WERI-Rb-1 (cell line): ENCODE data around the gene PSTPIP1.

Experiments used
- DNase-seq: peaks from one replicate; pipeline ENCODE4 v3.0.0-alpha.2; 2020
- H3K27ac ChIP-seq: fragments of 250-450 bp; sonication (Bioruptor Pico); 2 replicates; pipeline ENCODE4 v1.5.1; 2020; ENCODE audit warnings: mild to moderate bottlenecking, moderate library complexity
- H3K27me3 ChIP-seq: fragments of 250-450 bp; sonication (Bioruptor Pico); 2 replicates; pipeline ENCODE4 v1.5.1; 2021; ENCODE audit warnings: mild to moderate bottlenecking, low read depth, moderate library complexity; ENCODE audit not compliant: insufficient read depth, severe bottlenecking
- H3K36me3 ChIP-seq: fragments of 250-450 bp; sonication (Bioruptor Pico); 2 replicates; pipeline ENCODE4 v1.5.1; 2020; ENCODE audit warnings: mild to moderate bottlenecking, moderate library complexity
- H3K4me3 ChIP-seq: 2 replicates; pipeline ENCODE4 v1.5.1; 2011; ENCODE audit warnings: low read depth, mild to moderate bottlenecking, control low read depth, low read length
- H3K9me3 ChIP-seq: fragments of 250-450 bp; sonication (Bioruptor Pico); 2 replicates; pipeline ENCODE4 v1.5.1; 2021; ENCODE audit warnings: mild to moderate bottlenecking, moderate library complexity; ENCODE audit not compliant: severe bottlenecking
- CTCF ChIP-seq: IDR thresholded peaks from 2 replicates; pipeline ENCODE4 v1.5.1; 2011; ENCODE audit warnings: low read depth, mild to moderate bottlenecking, control low read depth, inconsistent platforms, low read length

Gene PSTPIP1

GRCh38 chr15:76987276-76987675, 7.7 kb upstream of the PSTPIP1 start:
- no peaks in the 10 kb centered on the region for H3K36me3 ChIP-seq
- H3K27me3 ChIP-seq, result no peaks in the 10 kb centered on the region
- no peak overlapping the region for H3K4me3 ChIP-seq
- no peak for TF ChIP-seq CTCF
- H3K27ac ChIP-seq, result no peak overlapping the region
- no peak for DNase-seq
- no peaks in the 10 kb centered on the region for H3K9me3 ChIP-seq

GRCh38 chr15:76987896-76988860, 6.7 kb upstream of the PSTPIP1 start:
- TF ChIP-seq CTCF, result no peak
- H3K4me3 ChIP-seq, result no peak overlapping the region
- no peak for DNase-seq
- no peaks in the 10 kb centered on the region for H3K36me3 ChIP-seq
- no peak overlapping the region for H3K27ac ChIP-seq
- no peaks in the 10 kb centered on the region for H3K9me3 ChIP-seq
- no peaks in the 10 kb centered on the region for H3K27me3 ChIP-seq

DNA sequence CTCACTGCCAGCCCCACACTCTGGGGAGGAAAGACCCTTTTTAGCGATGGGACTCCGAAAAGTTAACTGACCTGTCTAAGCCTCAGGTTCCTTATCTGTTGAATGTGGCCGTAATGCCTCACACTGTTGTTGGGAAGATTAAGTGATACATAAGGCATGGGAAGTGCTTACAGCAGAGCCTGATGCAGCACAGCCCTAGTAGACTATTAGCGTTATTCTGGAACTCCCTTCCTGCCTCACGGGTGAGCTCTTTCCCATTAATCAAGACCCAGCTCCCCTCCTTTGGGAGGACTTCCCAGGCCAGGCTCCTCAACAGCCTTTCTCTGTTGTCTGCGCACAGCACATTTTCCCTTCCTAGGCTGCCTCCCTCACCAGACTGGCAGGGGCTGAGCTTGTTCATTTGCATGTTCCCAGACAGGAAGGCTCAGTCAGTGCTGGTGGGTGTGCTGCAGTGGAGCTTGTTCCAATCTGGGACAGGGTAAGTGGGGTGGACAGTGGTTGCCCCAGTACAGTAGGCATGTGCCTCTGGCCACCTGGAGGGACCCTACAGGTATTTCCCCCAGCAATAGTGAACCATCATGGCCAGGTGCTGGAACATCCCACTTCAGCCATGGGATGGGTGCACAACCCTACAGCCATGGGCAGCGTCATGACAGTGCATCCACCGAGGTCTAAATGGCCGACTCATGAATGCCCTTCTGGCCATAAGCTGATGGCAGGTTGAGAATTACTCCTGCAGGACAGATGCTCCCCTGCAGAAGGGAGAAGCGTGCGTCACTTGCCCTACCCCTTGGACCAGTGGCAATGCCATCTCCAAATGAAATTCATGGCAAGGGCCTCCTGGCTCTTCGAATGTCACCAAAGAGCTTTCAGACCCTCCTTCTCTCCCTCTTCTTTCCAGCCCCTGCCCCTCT, 5.8 kb upstream of the PSTPIP1 start:
- H3K27ac ChIP-seq, result no peak overlapping the region
- no peak for DNase-seq
- H3K9me3 ChIP-seq, result no peaks in the 10 kb centered on the region
- H3K36me3 ChIP-seq, result no peaks in the 10 kb centered on the region
- H3K4me3 ChIP-seq, result no peak overlapping the region
- TF ChIP-seq CTCF, result no peak
- H3K27me3 ChIP-seq, result no peaks in the 10 kb centered on the region

DNA sequence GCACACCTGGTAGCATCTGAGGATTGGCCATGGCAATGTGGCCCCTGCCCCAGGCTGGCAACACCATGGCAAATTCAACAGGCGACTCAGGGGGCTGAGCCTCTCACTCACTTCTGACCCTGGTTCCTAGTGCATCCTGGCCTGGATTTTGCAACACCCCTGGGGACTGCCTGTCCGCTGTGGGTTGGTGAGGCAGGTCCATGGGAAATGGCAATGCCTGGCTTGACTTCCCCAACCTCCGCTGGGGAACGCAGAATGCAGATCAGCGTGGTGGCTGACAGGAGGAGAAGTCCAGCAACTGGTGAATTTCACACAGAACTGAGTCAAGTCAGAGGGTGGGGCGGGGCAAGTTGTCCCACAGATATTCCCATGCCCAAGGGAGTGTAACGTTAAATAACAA, 3.9 kb upstream of the PSTPIP1 start:
- no peaks in the 10 kb centered on the region for H3K27me3 ChIP-seq
- H3K36me3 ChIP-seq, result no peaks in the 10 kb centered on the region
- H3K9me3 ChIP-seq, result no peaks in the 10 kb centered on the region
- no peak overlapping the region for H3K27ac ChIP-seq
- no peak for DNase-seq
- TF ChIP-seq CTCF, result no peak
- H3K4me3 ChIP-seq, result no peak overlapping the region

DNA sequence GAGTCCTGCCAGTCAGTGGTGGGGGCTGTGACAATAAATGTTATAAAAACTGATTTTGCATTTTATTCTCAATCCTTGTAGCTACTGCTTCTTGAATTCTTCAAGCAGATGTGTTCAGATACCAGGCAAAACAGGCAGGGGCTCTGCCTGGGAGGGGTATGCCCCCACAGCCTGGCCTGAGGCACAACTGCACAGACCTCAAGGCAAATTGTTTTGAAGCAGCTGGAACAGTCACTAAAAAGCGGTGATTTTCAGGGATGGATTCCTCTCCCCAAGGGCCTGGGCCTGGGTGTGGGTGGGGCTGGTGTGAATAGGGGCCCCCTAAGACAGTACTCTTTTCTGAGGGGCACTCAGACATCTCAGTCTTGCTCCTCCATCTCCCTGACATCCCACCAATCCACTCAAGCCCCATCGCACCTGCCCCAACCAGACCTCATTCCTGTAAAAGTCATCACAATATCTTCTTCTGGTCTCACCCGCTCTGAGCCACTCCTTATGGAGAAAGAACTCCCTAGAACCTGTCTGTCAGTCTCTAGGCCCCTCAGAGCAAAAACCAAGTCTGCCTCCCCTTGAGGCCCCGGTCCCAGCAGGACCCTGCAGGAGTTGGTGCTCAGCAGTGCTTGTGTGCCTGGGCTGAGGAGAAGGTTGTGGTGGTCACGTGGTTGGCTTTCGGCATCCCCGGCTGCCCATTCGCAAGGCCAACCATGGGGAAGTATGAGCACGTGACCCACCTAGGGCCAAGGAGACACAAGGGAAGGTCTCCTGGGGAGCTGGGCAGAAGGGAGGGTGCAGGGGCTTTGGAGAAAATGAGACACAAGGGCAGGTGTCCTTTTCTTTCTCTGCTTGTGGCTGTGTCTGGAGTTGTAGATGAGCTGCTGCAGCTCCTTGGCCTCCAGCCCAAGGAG, 2.9 kb upstream of the PSTPIP1 start:
- H3K36me3 ChIP-seq, result no peaks in the 10 kb centered on the region
- no peaks in the 10 kb centered on the region for H3K27me3 ChIP-seq
- no peak overlapping the region for H3K27ac ChIP-seq
- no peak for DNase-seq
- H3K9me3 ChIP-seq, result no peaks in the 10 kb centered on the region
- TF ChIP-seq CTCF, result no peak
- no peak overlapping the region for H3K4me3 ChIP-seq
